Nephron (organoid): ENCODE data around the gene SLC7A7.
A peak's percentile ranks its signal among the peaks of the same experiment; 100 is the strongest.
"Not testable (repeated sequence)": the region's sequence is repeated elsewhere in the genome, so short reads cannot be mapped to it uniquely, and the experiment has no call there.

Source experiments
- H3K27ac Mint-ChIP-seq, 3 experiments: 2 replicates each; pipeline ENCODE4 v1.8.0; 2020; ENCODE audit warnings: mixed read lengths in 3 of 3, mild to moderate bottlenecking in 2 of 3, moderate library complexity in 1 of 3
- H3K27me3 Mint-ChIP-seq: 2 replicates; pipeline ENCODE4 v1.8.0; 2021; ENCODE audit warnings: low read depth, mild to moderate bottlenecking, moderate library complexity, mixed read lengths
- H3K36me3 Mint-ChIP-seq: 2 replicates; pipeline ENCODE4 v1.8.0; 2020; ENCODE audit warnings: low read depth, mixed read lengths
- H3K4me1 Mint-ChIP-seq: 2 replicates; pipeline ENCODE4 v1.8.0; 2020; ENCODE audit warnings: mixed read lengths
- H3K4me3 Mint-ChIP-seq, 3 experiments: 2 replicates each; pipeline ENCODE4 v1.8.0; 2020; ENCODE audit warnings: mild to moderate bottlenecking in 3 of 3, mixed read lengths in 3 of 3, moderate library complexity in 2 of 3
- H3K9me3 Mint-ChIP-seq: 2 replicates; pipeline ENCODE4 v1.8.0; 2020; ENCODE audit warnings: mixed read lengths
- CTCF ChIP-seq, 3 experiments: fragments of 200-600 bp; sonication (generic); IDR thresholded peaks; one replicate each; pipeline ENCODE4 v1.5.0; 2021; ENCODE audit warnings: antibody characterized with exemption in 3 of 3; ENCODE audit not compliant: unreplicated experiment in 3 of 3

The SLC7A7 gene

GRCh38 chr14:22814941-22815713 is at the start of gene SLC7A7:
Gene SLC7A7, minus strand, starts transcription at chr14:22815435. Its CDS starts 2,037 bp downstream, at chr14:22813398.
- Mint-ChIP-seq H3K9me3 (no peaks in the 10 kb centered on the region), H3K4me1 (peaks cover 50% of the 10 kb centered on the region), H3K27ac (peak within 1 kb of the TSS; percentile 83 to 94 (median 90)), H3K4me3 (peak within 1 kb of the TSS; percentile 57 to 75 (median 62)), H3K27me3 (no peaks in the 10 kb centered on the region), H3K36me3 (no peaks in the 10 kb centered on the region)
- TF ChIP-seq CTCF (IDR thresholded peaks at IDR 0.05; ENCODE audit: unreplicated experiment in 3 of 3), result no peak

GRCh38 chr14:22864979-22865378 is 49.7 kb upstream of the SLC7A7 start:
- Mint-ChIP-seq H3K27me3 (no peaks in the 10 kb centered on the region), H3K9me3 (no peaks in the 10 kb centered on the region), H3K4me1 (no peaks in the 10 kb centered on the region), H3K27ac (no peak overlapping the region), H3K4me3 (peak overlapping the region in 1 of 3 experiments; percentile 10), H3K36me3 (no peaks in the 10 kb centered on the region)
- no peak for TF ChIP-seq CTCF (IDR thresholded peaks at IDR 0.05; ENCODE audit: unreplicated experiment in 3 of 3)

- Mint-ChIP-seq H3K9me3 (no peaks in the 10 kb centered on the region), H3K27me3 (no peaks in the 10 kb centered on the region), H3K4me3 (no peak overlapping the region), H3K27ac (no peak overlapping the region), H3K36me3 (no peaks in the 10 kb centered on the region), H3K4me1 (no peaks in the 10 kb centered on the region)
- TF ChIP-seq CTCF (IDR thresholded peaks at IDR 0.05; ENCODE audit: unreplicated experiment in 3 of 3), result no peak
Measured at GRCh38 chr14:22861651-22862050, 46.4 kb upstream of the SLC7A7 start.

- H3K27ac Mint-ChIP-seq, H3K27me3 Mint-ChIP-seq, H3K36me3 Mint-ChIP-seq, H3K4me3 Mint-ChIP-seq, H3K4me1 Mint-ChIP-seq, H3K9me3 Mint-ChIP-seq: not testable (repeated sequence)
Measured at GRCh38 chr14:22860377-22860776, 45.1 kb upstream of the SLC7A7 start.

GRCh38 chr14:22856428-22856827 is 41.2 kb upstream of the SLC7A7 start:
- TF ChIP-seq CTCF (IDR thresholded peaks at IDR 0.05; ENCODE audit: unreplicated experiment in 3 of 3), result no peak
- Mint-ChIP-seq H3K4me3 (no peak overlapping the region), H3K4me1 (peaks cover 8% of the 10 kb centered on the region), H3K27ac (no peak overlapping the region), H3K9me3 (peaks cover 3% of the 10 kb centered on the region), H3K27me3 (no peaks in the 10 kb centered on the region), H3K36me3 (no peaks in the 10 kb centered on the region)

- H3K4me3 Mint-ChIP-seq, result no peak overlapping the region
- H3K27ac Mint-ChIP-seq, result peak overlapping the region in 1 of 3 experiments; percentile 35
- H3K9me3 Mint-ChIP-seq, result peaks cover 3% of the 10 kb centered on the region
- TF ChIP-seq CTCF (IDR thresholded peaks at IDR 0.05; ENCODE audit: unreplicated experiment in 3 of 3), result no peak
- H3K36me3 Mint-ChIP-seq, result no peaks in the 10 kb centered on the region
- H3K27me3 Mint-ChIP-seq, result no peaks in the 10 kb centered on the region
- peaks cover 17% of the 10 kb centered on the region for H3K4me1 Mint-ChIP-seq
Measured at GRCh38 chr14:22854963-22855724, 39.9 kb upstream of the SLC7A7 start.

GRCh38 chr14:22854296-22854695 is 39.1 kb upstream of the SLC7A7 start:
- H3K4me1 Mint-ChIP-seq, result peaks cover 26% of the 10 kb centered on the region
- H3K9me3 Mint-ChIP-seq, H3K4me3 Mint-ChIP-seq, H3K36me3 Mint-ChIP-seq, H3K27ac Mint-ChIP-seq, H3K27me3 Mint-ChIP-seq: not testable (repeated sequence)
